Aortic smooth muscle cell (primary cell): ENCODE results near the gene EGR2. TPM values are rescaled to one million over a fixed set of nuclear protein-coding genes. Genes with fewer than 3 reads are reported as not detected.

ENCODE experiments used
- total RNA-seq: library from RNA; depleted of rRNA; stranded (reverse); fragments of >200 nt; gene quantifications from 2 replicates; pipeline ENCODE4 v1.2.3, GENCODE V29; 2014

The EGR2 gene
- total RNA-seq: under 0.01 and 0.25 TPM in 2 replicates

GRCh38 chr10:62816331-62817120 lies at the start of gene EGR2:
Gene EGR2 (minus strand): TSS chr10:62816366. CDS start chr10:62816029, 337 bp downstream.

GRCh38 chr10:62804356-62805230 lies 11.6 kb downstream of the EGR2 start, which contains the start of gene ADO:
Gene ADO (plus strand): TSS chr10:62804720. CDS start chr10:62805060, 340 bp downstream.

Other genes starting within 250 kb of the EGR2 start
- gene ADO, start 11.6 kb downstream of the EGR2 start, total RNA-seq: 13.1 and 15.5 TPM in 2 replicates